IPS-NIHi7 (cell line): ENCODE results near the gene IRX2.

Source experiments
- DNase-seq: peaks from one replicate; pipeline ENCODE4 v3.0.0; 2012; ENCODE audit warnings: mixed read lengths; ENCODE audit errors: extremely low spot score

Gene IRX2

DNA sequence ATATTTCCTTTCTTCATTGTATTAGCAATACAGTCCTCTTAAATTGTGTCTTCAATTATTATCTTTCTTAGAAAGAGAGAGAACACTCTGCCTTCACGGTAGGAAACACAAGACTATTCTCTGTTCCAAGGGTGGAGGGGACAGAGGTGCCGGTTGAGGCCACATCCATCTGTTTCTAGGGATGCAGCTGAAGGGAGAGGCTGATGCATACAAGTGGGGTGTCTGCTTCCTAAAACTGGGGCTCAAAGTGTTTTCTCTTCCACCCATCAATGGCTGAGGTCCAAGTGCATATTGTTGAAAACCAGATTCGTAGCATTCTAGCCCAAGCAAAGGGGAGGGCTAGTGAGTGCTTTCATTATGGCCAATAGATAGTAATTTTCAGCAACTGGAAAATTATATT is 9.5 kb downstream of the IRX2 start:
- DNase-seq: no peak

DNA sequence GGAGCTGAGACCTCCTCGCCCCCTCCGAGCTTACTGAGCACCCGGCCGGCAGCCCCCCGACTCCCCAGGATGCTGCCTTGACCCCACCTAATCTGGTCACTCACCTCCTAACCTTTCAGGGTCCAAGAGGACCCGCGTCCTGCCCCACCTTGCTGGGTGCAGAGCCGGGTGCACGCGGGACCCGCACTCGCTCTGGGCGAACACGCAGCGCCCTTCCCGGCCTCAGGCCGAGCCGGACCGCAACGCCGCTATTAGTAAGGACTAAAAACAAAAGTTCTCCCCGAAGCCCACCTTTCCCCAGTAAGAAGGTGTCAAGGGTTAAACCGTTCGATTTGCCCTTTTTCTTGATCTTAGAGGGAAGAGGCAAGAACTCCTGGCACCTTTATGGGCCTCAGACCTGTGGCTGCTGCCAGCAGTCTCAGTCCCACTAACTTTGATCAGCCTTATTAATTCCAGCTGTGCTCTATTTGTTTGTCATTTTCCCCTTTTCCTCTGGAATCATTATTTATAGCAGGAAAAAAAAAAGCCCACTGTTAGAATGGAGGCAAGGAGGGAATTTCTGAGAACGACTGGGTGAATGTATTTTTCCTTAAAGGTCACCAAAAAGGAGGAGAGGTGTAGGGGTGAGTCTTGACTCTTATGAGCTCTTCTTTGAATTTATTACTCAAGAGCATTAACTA is 10.5 kb downstream of the IRX2 start:
- no peak for DNase-seq

DNA sequence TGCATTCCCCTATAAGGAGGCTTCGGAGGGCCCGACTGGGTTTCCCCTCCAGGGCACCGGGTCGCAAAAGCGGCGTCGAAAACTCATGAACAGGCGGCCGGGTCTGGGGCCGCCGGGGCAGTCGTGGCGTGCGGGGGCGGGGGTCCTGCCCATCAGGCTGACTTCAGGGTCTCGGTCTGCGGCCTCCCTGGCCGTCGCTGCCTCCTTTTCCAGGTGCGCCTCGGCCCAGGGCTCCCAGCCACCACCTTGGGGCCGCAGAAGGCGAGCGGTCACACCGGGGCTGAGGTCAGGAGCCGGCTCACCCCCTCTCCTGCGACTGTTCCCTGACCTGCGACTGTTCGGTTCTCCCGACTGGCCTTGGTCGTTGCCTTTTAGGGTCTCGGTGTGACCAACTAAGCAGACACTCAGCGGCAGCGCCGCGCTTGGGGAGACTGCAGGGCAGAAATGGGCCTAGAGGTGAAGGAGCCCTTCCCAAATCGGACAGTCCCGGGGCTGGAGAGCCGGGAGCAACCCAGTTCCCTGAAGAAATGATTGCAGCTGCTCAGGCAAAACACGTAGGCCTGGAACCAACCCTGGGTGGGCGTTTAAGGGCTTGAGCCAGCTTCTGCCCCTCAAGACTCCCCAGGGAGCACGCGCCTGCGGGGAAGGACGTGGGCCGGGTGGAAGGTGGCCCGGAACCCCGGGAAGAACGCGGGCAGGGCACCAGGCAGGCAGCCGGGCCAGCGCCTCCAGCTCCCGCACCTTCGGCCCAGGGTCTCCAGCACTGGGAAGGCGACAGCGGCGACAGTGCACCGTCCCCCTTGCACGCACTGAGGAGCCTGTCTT is 11.2 kb downstream of the IRX2 start:
- no peak for DNase-seq

DNA sequence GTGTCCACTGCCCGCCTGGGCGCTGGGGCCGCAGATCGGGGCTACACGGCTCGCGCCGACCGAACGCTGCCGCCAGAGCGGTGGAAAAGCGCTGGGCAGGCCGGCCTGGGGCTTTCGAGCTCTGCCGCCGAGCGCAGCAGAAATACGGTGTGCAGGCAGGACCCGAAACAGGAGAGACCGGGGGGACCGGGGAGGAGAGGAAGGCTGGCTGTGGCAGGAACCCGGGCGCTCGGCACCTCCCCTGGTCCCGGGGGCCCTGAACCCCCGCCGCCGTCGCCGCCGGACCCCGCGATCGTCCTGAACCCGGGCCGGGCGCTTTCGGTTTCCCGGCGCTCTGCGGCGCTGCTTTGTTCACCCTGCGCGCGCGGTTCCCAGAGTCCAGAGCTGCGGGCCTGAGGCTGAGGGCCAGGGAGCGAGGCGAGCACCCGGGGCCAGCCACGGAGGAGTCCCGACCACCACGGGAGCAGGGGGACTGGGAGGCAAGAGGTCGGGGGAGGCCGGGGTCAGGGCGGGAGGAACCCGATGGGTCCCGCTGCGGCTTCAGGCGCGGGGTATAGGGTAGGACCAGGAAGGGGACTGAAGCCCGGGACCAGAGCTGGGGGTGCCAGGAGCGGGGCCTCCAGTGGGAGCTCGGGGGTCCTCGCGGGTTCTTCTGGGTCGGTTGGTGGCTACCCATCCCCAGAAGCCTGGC is 12.0 kb downstream of the IRX2 start:
- no peak for DNase-seq

DNA sequence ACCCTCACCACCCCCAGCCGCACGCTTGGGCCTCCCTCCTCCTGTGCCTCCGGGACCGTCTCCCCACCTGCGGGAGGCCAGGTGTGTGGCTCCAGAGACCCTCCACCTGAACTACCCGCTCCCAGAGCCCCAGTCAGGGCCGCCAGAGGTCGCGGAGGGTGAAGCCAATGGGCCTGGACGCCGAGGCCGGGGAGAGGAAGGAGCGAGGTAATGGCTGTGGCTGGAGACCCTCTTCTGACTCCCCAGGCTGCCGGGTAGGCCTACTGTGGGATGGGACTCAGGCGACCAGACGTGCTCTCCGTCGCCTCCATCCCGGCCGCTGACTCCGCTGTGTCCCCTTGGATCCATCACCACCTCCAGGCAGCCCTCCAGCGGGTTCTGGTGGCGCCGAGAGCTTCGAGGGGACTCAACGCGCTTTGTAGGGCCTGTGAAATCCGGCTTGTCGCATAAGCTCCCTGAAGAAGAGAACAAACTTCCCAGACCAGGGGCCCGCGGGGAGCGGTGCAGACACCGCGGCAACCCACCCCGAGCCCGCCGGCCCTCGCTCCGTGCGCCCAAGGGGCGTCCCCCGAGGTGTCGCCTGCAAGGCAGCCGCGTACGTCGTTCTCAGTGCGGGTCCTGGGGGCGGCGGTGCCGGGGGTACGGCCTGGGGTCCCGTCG is 12.6 kb downstream of the IRX2 start:
- DNase-seq: no peak

DNA sequence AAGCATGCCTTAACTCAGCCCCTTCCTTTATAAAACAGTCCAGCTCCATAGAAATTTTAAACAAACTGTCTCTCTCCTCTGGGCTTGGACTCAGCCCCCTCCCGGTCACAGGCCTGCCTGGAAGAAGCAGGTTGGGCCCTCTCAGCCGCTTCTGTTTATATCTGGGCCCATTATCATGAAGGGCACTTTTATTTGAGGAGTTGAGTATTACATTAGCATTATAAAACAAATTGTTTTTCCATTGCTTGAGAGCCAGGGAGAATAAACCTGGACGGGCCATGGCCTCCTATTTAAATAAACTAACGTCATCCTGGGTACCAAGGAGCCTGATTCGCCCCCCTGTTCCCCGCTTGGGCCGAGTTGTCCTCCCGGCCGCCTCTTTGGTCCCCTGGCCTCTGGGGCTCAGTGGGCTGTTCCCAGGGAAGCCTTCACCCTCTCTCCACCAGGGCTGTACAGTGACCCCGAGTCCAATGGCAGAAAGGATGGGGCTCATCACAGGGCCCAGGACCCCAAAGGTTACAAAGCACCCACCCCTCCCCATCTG is 13.2 kb downstream of the IRX2 start:
- DNase-seq: no peak

DNA sequence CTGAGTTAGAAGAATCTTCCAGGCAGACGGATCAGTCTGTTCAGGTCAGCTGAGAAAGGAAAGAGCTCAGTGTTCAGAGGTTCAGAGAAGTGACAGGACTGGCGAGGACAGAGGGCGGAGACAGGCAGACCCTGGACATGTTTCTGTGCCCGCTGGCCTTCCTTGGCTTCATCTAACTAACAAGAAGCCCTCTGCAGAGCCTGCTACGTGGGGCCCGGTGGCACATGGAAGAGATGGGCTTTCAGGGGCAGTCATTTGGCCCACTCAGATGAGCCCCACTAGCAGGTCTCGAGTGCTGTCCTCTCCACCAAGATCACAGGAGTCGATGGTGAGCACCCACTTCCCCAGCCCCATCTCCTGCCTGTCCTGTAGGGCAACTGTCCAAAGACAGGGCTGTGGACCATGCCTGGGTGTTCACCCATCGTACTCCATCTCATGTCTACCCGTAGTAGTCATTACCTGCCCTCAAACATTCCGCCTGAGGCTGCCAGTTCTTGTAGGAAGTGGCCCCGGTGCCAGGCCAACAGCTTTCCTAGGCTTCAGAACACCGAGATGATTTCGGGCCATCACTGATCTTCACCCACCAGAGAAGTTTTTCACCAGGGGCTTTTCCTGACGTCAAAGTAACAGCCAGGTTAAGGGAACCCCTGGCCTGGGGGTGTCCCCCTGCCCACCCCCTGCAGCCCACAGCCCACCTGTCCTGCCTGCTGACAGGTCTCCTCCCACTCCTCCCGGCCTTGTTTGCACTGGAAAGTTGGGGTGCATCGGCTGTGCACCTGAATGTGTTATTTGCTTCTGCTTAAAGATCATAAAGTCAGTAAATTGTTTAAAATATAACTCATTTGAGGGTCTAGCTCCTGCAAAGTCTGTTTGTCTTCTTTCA is 14.0 kb downstream of the IRX2 start:
- no peak for DNase-seq

DNA sequence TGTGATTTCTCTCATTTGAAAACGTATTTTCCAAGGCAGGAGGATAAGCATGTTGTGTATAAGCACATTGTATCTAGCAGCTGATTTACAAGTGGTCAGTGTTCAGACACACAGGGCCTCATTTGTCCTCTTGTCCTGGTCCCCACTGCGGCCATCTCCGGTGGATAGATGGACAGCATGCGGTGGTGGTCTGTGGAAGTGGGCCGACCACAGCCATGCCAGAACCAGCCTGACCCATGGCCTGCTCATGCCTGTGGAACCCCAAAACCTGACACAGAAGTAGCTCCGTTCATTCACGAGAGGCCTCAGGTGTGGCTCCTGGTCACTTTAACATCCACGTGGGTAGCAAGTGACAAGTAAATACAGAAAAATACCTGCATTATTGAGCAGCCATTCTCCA is 14.6 kb downstream of the IRX2 start:
- DNase-seq: no peak

DNA sequence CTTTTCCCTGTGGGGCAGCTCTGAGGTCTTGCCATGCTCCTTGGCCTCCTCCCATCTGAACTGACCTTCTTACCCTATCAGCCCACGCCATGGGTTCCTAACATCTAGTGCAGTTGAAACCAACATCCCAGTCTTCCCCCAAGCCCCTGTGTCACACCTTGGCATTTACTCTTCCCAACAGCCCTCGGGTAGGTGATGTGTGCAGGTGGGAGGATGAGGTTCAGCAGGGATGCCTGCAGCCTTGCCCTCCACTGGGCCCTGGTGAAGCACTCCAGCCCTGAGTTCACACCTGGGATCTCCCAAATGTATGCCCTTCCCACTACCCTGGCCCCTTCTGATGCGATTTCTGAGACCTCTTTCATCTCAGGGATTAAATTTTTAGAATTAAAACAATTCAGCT is 15.5 kb downstream of the IRX2 start:
- DNase-seq: no peak

DNA sequence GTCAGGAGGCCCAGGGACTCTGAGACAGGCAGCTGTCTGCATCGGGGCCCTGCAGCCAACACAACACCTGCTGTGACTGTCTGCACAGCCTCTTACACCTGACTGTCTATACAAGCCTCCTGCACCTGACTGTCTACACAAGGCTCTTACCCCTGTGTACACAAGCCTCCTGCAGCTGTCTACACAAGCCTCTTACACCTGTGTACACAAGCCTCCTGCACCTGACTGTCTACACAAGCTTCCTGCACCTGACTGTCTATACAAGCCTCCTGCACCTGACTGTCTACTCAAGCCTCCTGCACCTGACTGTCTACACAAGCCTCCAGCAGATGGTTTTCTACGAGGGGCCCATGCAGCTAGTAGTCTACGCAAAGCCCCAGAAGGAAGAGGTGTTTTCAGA is 18.6 kb downstream of the IRX2 start:
- DNase-seq: no peak

DNA sequence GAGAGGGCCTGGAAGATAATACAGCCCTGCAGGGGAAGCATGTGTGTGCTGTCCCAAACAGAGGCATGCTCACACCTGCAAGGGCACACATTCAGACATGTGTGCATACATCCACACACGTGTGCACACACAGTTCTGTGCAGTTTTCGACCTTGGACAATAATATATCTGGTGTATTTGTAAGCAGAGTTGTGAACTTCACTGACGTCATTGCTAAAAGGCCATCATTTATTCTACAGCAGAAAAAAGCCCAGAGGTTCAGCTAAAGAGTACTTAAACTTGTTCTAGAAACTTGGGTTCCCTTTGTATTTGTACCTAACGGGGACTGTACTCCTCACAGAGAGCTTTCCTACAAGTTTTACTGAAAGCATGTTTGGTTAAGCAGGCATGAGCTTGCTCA is 19.5 kb downstream of the IRX2 start:
- DNase-seq: no peak

DNA sequence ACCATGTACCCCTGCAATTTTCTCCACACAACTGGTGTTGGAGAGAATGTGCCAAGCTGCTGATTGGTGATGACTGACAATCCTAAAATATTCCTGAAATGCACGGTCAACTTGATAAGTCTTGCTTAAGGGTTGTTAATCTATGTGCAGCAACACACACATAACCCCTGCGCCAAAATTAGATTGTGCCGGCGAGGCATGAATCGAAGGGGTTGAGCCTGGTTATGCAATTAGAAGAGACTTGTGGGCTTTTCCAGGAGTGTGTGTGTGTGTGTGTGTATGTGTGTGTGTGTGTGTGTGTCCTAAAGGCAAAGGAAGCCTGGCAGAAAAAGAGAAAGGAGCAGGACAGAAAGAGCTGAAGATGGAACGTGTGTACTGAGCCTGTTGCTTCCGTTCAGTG is 22.3 kb downstream of the IRX2 start:
- DNase-seq: no peak

DNA sequence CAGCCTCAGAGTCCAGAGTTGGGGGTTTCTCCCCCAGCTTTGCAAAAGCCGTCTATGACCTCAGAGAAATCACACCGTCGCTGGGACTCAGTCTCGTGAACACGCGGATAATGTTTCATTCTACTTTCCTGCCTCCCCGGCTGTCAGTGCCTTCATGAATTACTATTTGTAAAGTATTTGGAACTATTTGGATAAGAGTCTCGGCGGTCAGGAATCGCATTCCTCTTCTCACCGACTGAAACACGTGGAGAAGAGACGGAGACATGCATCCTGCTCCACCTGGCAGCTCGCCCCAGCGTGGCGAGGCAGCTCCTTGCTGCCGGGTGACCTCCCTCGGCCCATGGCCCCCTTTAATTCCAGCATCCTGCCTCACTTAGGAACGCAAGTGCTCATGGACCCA is 23.9 kb downstream of the IRX2 start:
- no peak for DNase-seq

DNA sequence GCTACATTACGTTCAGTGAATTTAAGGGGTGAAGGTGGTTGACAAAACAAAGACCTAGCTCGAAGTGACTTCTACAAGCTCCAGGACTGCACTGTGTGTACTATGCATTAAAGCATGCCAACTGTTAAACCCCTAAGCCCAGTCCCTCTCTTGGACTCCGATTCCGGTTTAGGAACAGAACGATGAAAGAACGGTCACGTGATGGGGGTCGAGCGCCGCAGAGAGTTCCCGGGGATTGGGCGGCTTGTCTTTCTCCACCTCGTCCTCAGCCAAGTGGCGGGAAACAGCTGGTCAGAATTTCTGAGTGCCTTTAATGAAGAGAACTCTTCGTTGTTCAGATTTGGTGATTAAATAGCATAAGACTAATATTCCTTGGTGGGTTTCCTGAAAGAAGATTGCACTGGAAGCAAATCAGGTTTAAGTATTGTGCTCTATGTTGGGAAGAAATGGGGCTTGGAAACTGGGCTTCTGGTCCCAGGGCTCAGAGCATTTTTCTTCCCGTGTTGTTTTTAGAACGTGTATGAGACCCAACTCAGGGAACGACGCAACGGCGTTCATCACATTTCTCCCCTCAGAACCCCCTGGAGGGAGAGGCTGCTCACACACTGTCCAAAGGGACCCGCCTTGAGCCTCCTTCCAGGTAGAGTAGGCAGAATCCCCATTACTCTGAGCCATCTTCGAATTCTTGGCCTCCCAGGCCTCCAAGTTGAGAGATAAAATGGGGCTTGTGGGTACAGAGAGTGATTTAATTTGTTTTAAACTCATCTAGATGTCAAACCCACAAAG is 25.3 kb downstream of the IRX2 start:
- no peak for DNase-seq

DNA sequence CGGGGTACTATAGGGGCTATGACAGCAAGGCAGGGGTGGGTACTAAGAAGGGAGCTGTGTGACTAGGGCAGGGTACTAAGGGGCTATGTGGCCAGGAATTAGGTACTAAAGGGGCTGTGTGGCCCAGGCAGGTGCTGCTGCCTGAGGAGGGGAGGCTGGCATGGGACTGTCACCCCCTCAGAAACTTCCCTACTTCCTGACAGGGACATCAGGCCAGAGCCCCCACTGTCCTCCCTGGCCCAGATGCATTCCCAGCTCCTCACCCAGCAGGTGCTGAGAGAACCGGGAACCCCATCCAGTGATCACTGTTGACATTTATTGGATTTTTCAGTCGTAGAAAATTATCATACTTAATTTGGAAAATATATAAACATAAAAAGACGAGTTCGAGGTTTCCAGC is 26.6 kb downstream of the IRX2 start:
- DNase-seq: no peak

DNA sequence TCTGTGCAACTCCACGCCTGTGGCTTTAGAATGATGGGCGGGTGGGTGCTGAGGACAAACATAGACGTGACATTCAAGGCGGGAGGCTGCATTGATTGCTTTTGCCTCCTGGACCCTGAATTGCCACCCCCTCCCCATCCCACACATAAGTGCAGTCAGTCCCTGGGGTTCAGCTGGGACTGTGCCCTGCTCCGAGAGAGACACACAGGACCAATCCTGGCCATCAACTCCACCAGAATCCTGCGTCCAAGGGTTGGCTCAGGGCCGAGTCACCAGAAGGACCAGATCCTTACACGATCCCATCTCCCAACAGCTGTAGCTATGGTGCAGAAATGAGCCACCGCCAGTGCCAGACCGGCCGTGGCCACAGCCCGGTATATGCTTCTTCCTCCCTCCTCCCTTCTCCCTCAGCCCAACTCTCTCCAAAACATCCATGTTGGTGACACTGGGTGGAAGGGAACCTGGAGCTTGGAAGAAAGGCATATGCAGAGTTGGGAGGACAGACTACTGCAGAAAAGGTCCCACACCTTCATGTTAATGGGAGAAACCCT is 27.4 kb downstream of the IRX2 start:
- no peak for DNase-seq

DNA sequence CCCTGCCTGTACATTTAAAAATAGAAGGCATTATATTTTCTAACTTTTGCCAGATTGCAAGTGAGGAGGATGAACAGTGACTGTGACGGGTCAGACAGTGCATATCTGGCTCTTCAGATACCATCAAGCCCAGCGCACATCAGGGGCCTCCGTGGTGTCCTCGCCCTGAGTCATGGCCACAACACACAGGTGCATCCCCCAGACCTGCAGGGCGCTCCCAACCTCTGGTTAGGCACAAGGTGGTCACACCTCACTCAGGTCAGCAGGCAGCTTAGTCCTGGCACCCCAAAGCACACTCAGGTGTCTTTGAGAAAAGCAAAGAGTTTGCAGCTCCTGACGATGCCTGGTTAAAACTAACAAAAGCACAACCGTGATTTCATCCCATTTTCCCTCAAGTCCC is 28.6 kb downstream of the IRX2 start:
- no peak for DNase-seq

DNA sequence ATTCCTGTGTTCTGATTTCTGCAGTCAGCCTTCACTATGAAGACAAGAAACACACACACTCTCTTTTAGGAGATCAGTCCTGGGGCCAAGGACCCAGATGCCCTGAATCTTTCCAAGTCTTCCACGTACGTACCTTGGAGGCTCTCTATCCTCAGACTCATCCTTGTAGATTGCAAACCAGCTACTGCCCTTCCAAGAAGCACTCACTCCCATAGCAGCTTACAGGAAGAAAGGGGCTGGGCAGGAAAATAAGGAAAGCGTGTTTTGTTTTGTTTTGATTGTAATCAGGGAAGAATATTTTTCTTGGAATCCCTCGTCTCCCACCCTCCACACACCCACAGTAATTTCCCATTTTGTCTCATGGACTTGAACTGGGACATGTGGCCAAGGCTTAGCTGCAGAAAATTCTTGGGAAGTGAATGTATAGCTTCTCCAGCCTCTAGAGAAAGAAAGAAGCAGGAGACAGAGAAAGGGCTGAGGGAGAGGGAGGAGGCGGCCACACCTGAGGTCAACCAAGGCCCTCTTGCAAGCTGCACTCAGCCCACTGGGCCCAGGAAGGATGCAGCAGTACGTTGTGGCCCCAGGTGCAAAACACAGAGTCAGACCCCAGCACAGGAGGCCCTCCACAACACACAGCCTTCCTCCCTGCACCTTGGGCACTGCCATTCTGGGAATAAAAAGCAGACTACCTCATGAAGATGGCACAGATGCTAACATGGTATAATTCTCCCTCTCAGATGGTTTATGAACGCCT is 29.9 kb downstream of the IRX2 start:
- no peak for DNase-seq

DNA sequence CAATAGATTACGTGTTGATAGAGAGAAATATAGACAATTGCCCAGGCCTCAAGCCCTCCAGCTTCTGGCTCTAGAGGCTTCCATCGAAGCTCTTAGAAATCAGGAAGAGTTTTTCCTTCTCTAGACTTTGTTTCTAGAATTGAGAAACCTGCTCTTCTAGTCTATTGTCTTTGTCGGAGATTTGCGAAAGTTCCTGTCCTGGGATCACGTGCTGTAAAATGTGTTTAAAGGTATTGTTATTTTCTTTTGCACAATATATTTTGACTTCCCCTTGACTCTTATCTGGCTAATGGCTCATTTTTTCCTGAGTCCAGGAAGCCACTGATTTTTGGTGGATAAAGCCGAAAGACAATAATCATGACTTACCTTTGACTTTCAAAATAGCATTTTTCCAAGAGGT is 32.1 kb downstream of the IRX2 start:
- DNase-seq: no peak
